Activated T-cell treated with anti-CD3 and anti-CD28 coated beads, Interleukin-2, amount 50 U/mL, for 72 hours (primary cell): Measurements from ENCODE around the gene NDUFS6. TPM values are rescaled to one million over a fixed set of nuclear protein-coding genes. Genes with fewer than 3 reads are reported as not detected.
"Not testable (repeated sequence)": the region's sequence is repeated elsewhere in the genome, so short reads cannot be mapped to it uniquely, and the experiment has no call there.

Source experiments
- ATAC-seq, 2 donors: fragments of 150-1000 bp; cut with Tn5 transposase; replicated peaks in 1 of 2; 2 replicates each; pipeline ENCODE4 v1.10.0; 2021; ENCODE audit warnings: moderate library complexity in 2 of 2, mild to moderate bottlenecking in 1 of 2
- DNase-seq, 2 donors: peaks; one replicate each; pipeline ENCODE4 v3.0.0; 2021 to 2022; ENCODE audit warnings: mixed read lengths in 1 of 2
- H3K27ac Mint-ChIP-seq: one replicate; pipeline ENCODE4 v1.8.0; 2022; ENCODE audit warnings: mild to moderate bottlenecking, moderate library complexity, mixed read lengths
- H3K27me3 Mint-ChIP-seq: one replicate; pipeline ENCODE4 v1.8.0; 2022; ENCODE audit warnings: low read depth, mixed read lengths
- H3K36me3 Mint-ChIP-seq, 2 donors: one replicate each; pipeline ENCODE4 v1.8.0; 2022; ENCODE audit warnings: mixed read lengths in 2 of 2, mild to moderate bottlenecking in 1 of 2; ENCODE audit not compliant: insufficient read depth in 2 of 2
- H3K4me1 Mint-ChIP-seq: one replicate; pipeline ENCODE4 v1.8.0; 2022; ENCODE audit warnings: low read depth, mixed read lengths
- H3K4me3 Mint-ChIP-seq, 2 donors: one replicate each; pipeline ENCODE4 v1.8.0; 2022; ENCODE audit warnings: mild to moderate bottlenecking in 2 of 2, mixed read lengths in 2 of 2, moderate library complexity in 2 of 2
- H3K9me3 Mint-ChIP-seq, 2 donors: one replicate each; pipeline ENCODE4 v1.8.0; 2022; ENCODE audit warnings: mixed read lengths in 2 of 2
- total RNA-seq, 2 donors: library from RNA; stranded (reverse); gene quantifications; one replicate each; pipeline ENCODE4 v1.2.3, GENCODE V29; 2022

Gene NDUFS6
- total RNA-seq, 2 donors from 2014 or later = 21.9 to 22.3 TPM

GRCh38 chr5:1789834-1790471 lies 11.3 kb upstream of the NDUFS6 start:
- Mint-ChIP-seq H3K27me3 (no peaks in the 10 kb centered on the region), H3K4me1 (peaks cover 62% of the 10 kb centered on the region), H3K9me3 (no peaks in the 10 kb centered on the region), H3K4me3 (peak overlapping the region; percentile 49 to 76), H3K27ac (peak overlapping the region; percentile 68), H3K36me3 (no peaks in the 10 kb centered on the region)
- DNase-seq = no peak
- ATAC-seq = no peak

- Mint-ChIP-seq H3K4me3 (no peak overlapping the region), H3K4me1 (peaks cover 73% of the 10 kb centered on the region), H3K27me3 (no peaks in the 10 kb centered on the region), H3K36me3 (no peaks in the 10 kb centered on the region), H3K9me3 (no peaks in the 10 kb centered on the region), H3K27ac (peak overlapping the region; percentile 23)
- DNase-seq (no peak), ATAC-seq (no peak)
These were observed 10.0 kb upstream of the NDUFS6 start for GRCh38 chr5:1791176-1791575.

GRCh38 chr5:1792842-1793266 lies 8.4 kb upstream of the NDUFS6 start:
- Mint-ChIP-seq H3K9me3 (no peaks in the 10 kb centered on the region), H3K27me3 (no peaks in the 10 kb centered on the region), H3K27ac (peak overlapping the region; percentile 97), H3K4me3 (peak overlapping the region; percentile 85 to 94), H3K4me1 (peaks cover 89% of the 10 kb centered on the region), H3K36me3 (no peaks in the 10 kb centered on the region)
- DNase-seq (peak; percentile 83 to 86), ATAC-seq (peak; percentile 88 to 92)

GRCh38 chr5:1793301-1793740 lies 7.9 kb upstream of the NDUFS6 start:
- Mint-ChIP-seq H3K9me3 (no peaks in the 10 kb centered on the region), H3K27ac (peak overlapping the region; percentile 97), H3K27me3 (no peaks in the 10 kb centered on the region), H3K36me3 (no peaks in the 10 kb centered on the region), H3K4me1 (peaks cover 90% of the 10 kb centered on the region), H3K4me3 (peak overlapping the region; percentile 85 to 94)
- peak; percentile 60 to 63 for DNase-seq
- peak; percentile 24 to 54 for ATAC-seq

GRCh38 chr5:1793966-1794900 lies 7.0 kb upstream of the NDUFS6 start:
- DNase-seq (no peak), ATAC-seq (no peak)
- Mint-ChIP-seq H3K9me3 (no peaks in the 10 kb centered on the region), H3K27me3 (no peaks in the 10 kb centered on the region), H3K4me1 (peaks cover 88% of the 10 kb centered on the region), H3K27ac (peak overlapping the region; percentile 97), H3K4me3 (peak overlapping the region; percentile 85 to 94), H3K36me3 (peaks cover 0 to 3% of the 10 kb centered on the region in 2 donors)

- ATAC-seq (no peak), DNase-seq (no peak)
- Mint-ChIP-seq H3K36me3 (peaks cover 1 to 4% of the 10 kb centered on the region in 2 donors), H3K4me1 (peaks cover 81% of the 10 kb centered on the region), H3K9me3 (no peaks in the 10 kb centered on the region), H3K27ac (peak overlapping the region; percentile 31), H3K4me3 (peak overlapping the region; percentile 42 to 52), H3K27me3 (no peaks in the 10 kb centered on the region)
These were observed 6.3 kb upstream of the NDUFS6 start for GRCh38 chr5:1794901-1795290.

GRCh38 chr5:1795506-1795905 lies 5.7 kb upstream of the NDUFS6 start:
- no peak overlapping the region for H3K27ac Mint-ChIP-seq
- H3K9me3 Mint-ChIP-seq = no peaks in the 10 kb centered on the region
- H3K4me1 Mint-ChIP-seq = peaks cover 75% of the 10 kb centered on the region
- no peaks in the 10 kb centered on the region for H3K27me3 Mint-ChIP-seq
- peak overlapping the region in 1 of 2 donors; percentile 1 for H3K4me3 Mint-ChIP-seq
- DNase-seq = no peak
- H3K36me3 Mint-ChIP-seq = peaks cover 4 to 5% of the 10 kb centered on the region in 2 donors
- no peak for ATAC-seq

DNA sequence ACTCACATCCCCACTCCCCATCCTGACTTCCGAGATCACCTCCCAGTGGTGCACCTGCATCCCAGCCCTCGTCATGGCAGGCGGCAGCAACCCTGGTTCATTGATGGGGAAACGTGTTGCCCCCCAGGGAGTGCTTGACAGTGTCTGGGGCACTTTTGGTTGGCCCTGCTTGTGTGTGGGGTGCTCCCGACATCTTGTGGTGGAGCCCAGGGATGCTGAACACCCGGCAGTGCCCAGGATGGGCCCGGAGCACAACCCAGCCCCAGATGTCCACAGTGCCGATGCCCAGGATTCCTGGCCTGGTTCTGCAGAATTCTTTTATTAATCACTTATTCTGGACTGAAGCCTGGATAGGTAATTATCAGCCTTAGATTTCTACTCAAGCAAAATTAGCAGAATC lies 5.3 kb upstream of the NDUFS6 start:
- ATAC-seq (no peak), DNase-seq (no peak)
- H3K4me1 Mint-ChIP-seq = peaks cover 72% of the 10 kb centered on the region
- no peak overlapping the region for H3K4me3 Mint-ChIP-seq
- no peak overlapping the region for H3K27ac Mint-ChIP-seq
- peaks cover 5 to 6% of the 10 kb centered on the region in 2 donors for H3K36me3 Mint-ChIP-seq
- H3K27me3 Mint-ChIP-seq = no peaks in the 10 kb centered on the region
- no peaks in the 10 kb centered on the region for H3K9me3 Mint-ChIP-seq

- Mint-ChIP-seq H3K36me3 (peaks cover 5 to 6% of the 10 kb centered on the region in 2 donors), H3K27me3 (no peaks in the 10 kb centered on the region), H3K9me3 (no peaks in the 10 kb centered on the region), H3K4me1 (peaks cover 71% of the 10 kb centered on the region), H3K4me3 (no peak overlapping the region), H3K27ac (peak overlapping the region; percentile 22)
- no peak for DNase-seq
- ATAC-seq = no peak
These were observed 4.7 kb upstream of the NDUFS6 start for GRCh38 chr5:1796371-1797102.

DNA sequence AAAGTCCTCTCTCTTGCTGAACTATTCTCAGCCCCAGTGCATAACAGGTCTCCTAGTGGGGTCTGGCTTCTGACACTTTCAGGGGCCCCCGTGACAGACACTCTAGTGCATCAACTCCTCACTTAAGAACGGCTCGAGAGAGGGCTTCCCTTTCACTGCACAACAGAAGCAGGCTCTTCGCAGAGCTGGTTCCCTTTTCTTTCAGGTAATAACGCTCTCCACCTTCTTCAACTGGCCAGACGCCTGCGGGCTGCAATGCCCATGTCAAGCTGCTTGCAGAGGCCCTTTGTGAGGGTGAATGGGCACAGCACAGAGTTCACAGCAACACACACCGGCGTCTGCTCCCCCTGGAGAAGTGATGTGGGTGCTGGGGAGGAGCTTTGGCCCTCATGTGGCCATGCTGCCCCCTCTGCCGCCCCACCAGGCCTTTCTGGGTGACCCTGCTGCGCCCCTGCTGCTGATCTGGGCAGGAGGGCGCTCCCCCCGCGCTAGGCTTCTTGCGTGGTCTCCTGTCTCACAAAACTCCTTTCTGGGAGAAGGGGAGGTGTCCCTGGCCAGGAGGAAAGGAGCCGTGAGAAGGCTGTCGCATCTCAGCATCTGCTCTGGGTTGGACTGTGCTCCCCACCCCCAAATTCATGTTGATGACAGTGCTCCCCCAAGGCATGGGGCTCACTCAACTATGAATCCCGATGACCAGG lies 4.0 kb upstream of the NDUFS6 start:
- peak overlapping the region; percentile 22 for H3K27ac Mint-ChIP-seq
- peaks cover 5 to 6% of the 10 kb centered on the region in 2 donors for H3K36me3 Mint-ChIP-seq
- no peaks in the 10 kb centered on the region for H3K27me3 Mint-ChIP-seq
- DNase-seq = no peak
- H3K4me3 Mint-ChIP-seq = peak overlapping the region in 1 of 2 donors; percentile 94
- no peak for ATAC-seq
- H3K4me1 Mint-ChIP-seq = peaks cover 70% of the 10 kb centered on the region
- H3K9me3 Mint-ChIP-seq = no peaks in the 10 kb centered on the region

DNA sequence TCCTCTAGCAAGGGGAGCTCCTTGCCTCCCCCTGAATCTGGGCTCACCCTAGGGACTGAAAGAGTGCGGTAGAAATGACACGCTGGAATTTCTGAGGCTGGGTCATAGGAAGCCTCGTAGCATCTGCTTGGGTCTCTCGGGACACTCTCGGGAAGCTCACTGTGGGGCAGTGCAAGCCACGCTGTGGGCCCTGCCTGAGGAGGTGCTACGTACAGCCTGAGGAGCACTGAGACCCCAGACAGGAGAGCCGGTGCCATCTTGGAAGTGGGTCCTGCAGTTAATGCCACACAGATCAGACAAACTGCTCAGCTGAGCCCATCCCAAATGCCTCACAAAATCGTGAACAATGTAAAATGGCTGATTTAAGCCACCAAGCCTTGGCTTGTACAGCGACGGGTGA lies 3.4 kb upstream of the NDUFS6 start:
- ATAC-seq (no peak), DNase-seq (no peak)
- H3K4me3 Mint-ChIP-seq = peak overlapping the region; percentile 90 to 94
- no peaks in the 10 kb centered on the region for H3K9me3 Mint-ChIP-seq
- H3K27ac Mint-ChIP-seq = peak overlapping the region; percentile 15
- peaks cover 6% of the 10 kb centered on the region in 2 donors for H3K36me3 Mint-ChIP-seq
- peaks cover 70% of the 10 kb centered on the region for H3K4me1 Mint-ChIP-seq
- no peaks in the 10 kb centered on the region for H3K27me3 Mint-ChIP-seq

DNA sequence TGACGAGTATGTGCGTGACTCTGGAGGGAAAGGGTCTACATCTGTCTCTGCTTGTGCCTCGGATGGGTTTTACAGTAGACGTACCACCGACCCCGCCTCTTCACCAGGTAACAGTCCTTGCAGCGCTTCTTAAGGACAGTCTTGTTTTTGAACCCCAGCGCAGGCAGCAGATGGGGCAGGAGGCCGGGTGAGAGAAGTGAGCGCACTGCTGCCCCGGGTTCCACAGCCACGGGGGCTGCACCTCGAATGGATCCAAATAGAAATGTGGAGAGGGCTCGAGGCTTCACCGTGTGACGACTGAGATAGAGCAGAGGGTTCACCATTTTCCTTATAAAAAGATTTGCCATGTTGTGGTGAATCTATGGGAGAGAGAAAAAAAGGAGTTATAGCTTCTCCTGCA lies 2.6 kb upstream of the NDUFS6 start:
- H3K36me3 Mint-ChIP-seq = peaks cover 6 to 13% of the 10 kb centered on the region in 2 donors

More for the DNA sequence above, 2.6 kb upstream of the NDUFS6 start:
- H3K9me3 Mint-ChIP-seq, ATAC-seq, H3K27me3 Mint-ChIP-seq, DNase-seq: not testable (repeated sequence)
- Mint-ChIP-seq H3K4me3 (peak overlapping the region; percentile 90 to 94), H3K4me1 (peaks cover 70% of the 10 kb centered on the region), H3K27ac (peak overlapping the region; percentile 64)
